GM23338 (cell line): ENCODE results near the gene PRAMEF9. TPM values are rescaled to one million over a fixed set of nuclear protein-coding genes. Genes with fewer than 3 reads are reported as not detected.

Experiments
- ATAC-seq: fragments of 200-7000 bp; cut with Tn5 transposase; 3 replicates; pipeline ENCODE4 v1.9.1; 2020
- DNase-seq: peaks from one replicate; pipeline ENCODE4 v3.0.0-alpha.2; 2015; ENCODE audit warnings: low spot score
- H2AFZ ChIP-seq: fragments of 200-600 bp; sonication (generic); 2 replicates; pipeline ENCODE4 v1.8.0; 2016; ENCODE audit warnings: antibody characterized with exemption, mild to moderate bottlenecking, moderate library complexity
- H3F3A ChIP-seq: fragments of 200-600 bp; sonication (generic); replicated peaks from 2 replicates; pipeline ENCODE4 v1.8.0; 2017; ENCODE audit warnings: antibody characterized with exemption, mixed run types, low read depth
- H3K27ac ChIP-seq: fragments of 200-600 bp; sonication (generic); 2 replicates; pipeline ENCODE4 v1.6.1; 2016; ENCODE audit warnings: low read depth
- H3K27me3 ChIP-seq: fragments of 200-600 bp; sonication (generic); 2 replicates; pipeline ENCODE4 v1.8.0; 2016; ENCODE audit warnings: mild to moderate bottlenecking, mixed run types, moderate library complexity; ENCODE audit not compliant: insufficient read depth
- H3K36me3 ChIP-seq: fragments of 200-600 bp; sonication (generic); 2 replicates; pipeline ENCODE4 v1.8.0; 2016; ENCODE audit warnings: mild to moderate bottlenecking; ENCODE audit not compliant: insufficient read depth
- H3K4me1 ChIP-seq: fragments of 200-600 bp; sonication (generic); 2 replicates; pipeline ENCODE4 v1.8.0; 2016; ENCODE audit warnings: mild to moderate bottlenecking, moderate library complexity; ENCODE audit not compliant: insufficient read depth
- H3K4me2 ChIP-seq: fragments of 200-600 bp; sonication (generic); 2 replicates; pipeline ENCODE4 v1.7.1; 2017; ENCODE audit warnings: mixed run types
- H3K4me3 ChIP-seq: fragments of 200-600 bp; sonication (generic); 2 replicates; pipeline ENCODE4 v1.6.1; 2016; ENCODE audit warnings: mixed run types
- H3K79me2 ChIP-seq: fragments of 200-600 bp; sonication (generic); replicated peaks from 2 replicates; pipeline ENCODE4 v1.8.0; 2017; ENCODE audit warnings: mild to moderate bottlenecking; ENCODE audit not compliant: insufficient read depth
- H3K9me2 ChIP-seq: fragments of 200-600 bp; sonication (generic); 2 replicates; pipeline ENCODE4 v1.8.0; 2017; ENCODE audit not compliant: insufficient read depth
- H4K20me1 ChIP-seq: fragments of 200-600 bp; sonication (generic); replicated peaks from 2 replicates; pipeline ENCODE4 v1.8.0; 2017; ENCODE audit warnings: mild to moderate bottlenecking; ENCODE audit not compliant: insufficient read depth
- H3K27ac Mint-ChIP-seq: 2 replicates; pipeline ENCODE4 v1.8.0; 2020; ENCODE audit warnings: inconsistent platforms, mild to moderate bottlenecking, moderate library complexity, mixed read lengths
- H3K27me3 Mint-ChIP-seq: 3 replicates; pipeline ENCODE4 v1.8.0; 2022; ENCODE audit warnings: low read depth, mild to moderate bottlenecking, moderate library complexity, mixed read lengths, inconsistent platforms; ENCODE audit not compliant: insufficient read depth, poor library complexity
- H3K36me3 Mint-ChIP-seq: 3 replicates; pipeline ENCODE4 v1.8.0; 2021; ENCODE audit warnings: low read depth, mild to moderate bottlenecking, inconsistent platforms, moderate library complexity, mixed read lengths
- H3K4me1 Mint-ChIP-seq: 3 replicates; pipeline ENCODE4 v1.8.0; 2020; ENCODE audit warnings: mild to moderate bottlenecking, inconsistent platforms, mixed read lengths
- H3K4me3 Mint-ChIP-seq: 3 replicates; pipeline ENCODE4 v1.8.0; 2021; ENCODE audit warnings: moderate library complexity, mild to moderate bottlenecking, inconsistent platforms, mixed read lengths
- H3K9me3 Mint-ChIP-seq: 3 replicates; pipeline ENCODE4 v1.8.0; 2020; ENCODE audit warnings: moderate library complexity, mild to moderate bottlenecking, inconsistent platforms, mixed read lengths
- CTCF ChIP-seq, 2 experiments: fragments of 200-600 bp in 1 of 2; sonication (generic) in 1 of 2; conservative IDR thresholded peaks; 2 replicates each; pipeline versions ENCODE4 v1.5.1 to v1.6.1; 2016 to 2017; ENCODE audit warnings: antibody characterized with exemption in 2 of 2, low read depth in 2 of 2, mild to moderate bottlenecking in 2 of 2, moderate library complexity in 1 of 2
- ZNF331 ChIP-seq: fragments of 250-450 bp; sonication (Bioruptor Pico); IDR thresholded peaks from 2 replicates; pipeline ENCODE4 v1.5.0; 2020; ENCODE audit warnings: low read depth, mild to moderate bottlenecking, moderate library complexity
- polyA plus RNA-seq: library from polyadenylated mRNA; unstranded; fragments of >200 nt; fragmentation: Nextera tagmentation; extraction: Ambion mirVana; gene quantifications from 2 replicates; pipeline ENCODE4 v1.2.1, GENCODE V29; 2016
- total RNA-seq: library from RNA; depleted of rRNA; stranded (reverse); fragments of >200 nt; shearing (Covaris generic); gene quantifications from 2 replicates; pipeline ENCODE4 v1.2.3, GENCODE V29; 2014; rRNA removed

Gene PRAMEF9
- total and polyA plus RNA-seq, 2 experiments from 2014 or later: not detected

- Histone ChIP-seq H4K20me1 (no peaks in the 10 kb centered on the region), H3K4me2 (no peak overlapping the region), H3K9me2 (no peaks in the 10 kb centered on the region), H3K27me3 (no peaks in the 10 kb centered on the region), H3K36me3 (peaks cover 8% of the 10 kb centered on the region; the same call in 1 of the 2 replicates), H3K4me3 (no peak overlapping the region), H3K27ac (no peak overlapping the region), H3K4me1 (no peaks in the 10 kb centered on the region), H3K79me2 (no peaks in the 10 kb centered on the region), H3F3A (no peaks in the 10 kb centered on the region), H2AFZ (no peak overlapping the region)
- Mint-ChIP-seq H3K4me3 (no peak overlapping the region), H3K9me3 (peaks cover 87% of the 10 kb centered on the region), H3K27me3 (peaks cover 6% of the 10 kb centered on the region), H3K36me3 (peaks cover 56% of the 10 kb centered on the region), H3K27ac (no peak overlapping the region), H3K4me1 (no peaks in the 10 kb centered on the region)
- ATAC-seq: no peak
- TF ChIP-seq CTCF (conservative IDR thresholded peaks at IDR 0.05; ENCODE audit: low read depth in 2 of 2) (peak; percentile 40 to 45), ZNF331 (no peak)
- peak; percentile 29 for DNase-seq
Measured at GRCh38 chr1:13228343-13228781, 56.7 kb downstream of the PRAMEF9 start.

Other genes with a start within 250 kb of the PRAMEF9 start
- gene PRAMEF6, start 224.3 kb upstream of the PRAMEF9 start, total RNA-seq: not detected in 2 replicates
- not detected in 2 replicates for gene PRAMEF6, start 224.3 kb upstream of the PRAMEF9 start, polyA plus RNA-seq
- not detected in 2 replicates for gene PRAMEF27, start 115.3 kb upstream of the PRAMEF9 start, total RNA-seq
- not detected in 2 replicates for gene PRAMEF27, start 115.3 kb upstream of the PRAMEF9 start, polyA plus RNA-seq
- not detected in 2 replicates for gene HNRNPCL3, start 111.1 kb upstream of the PRAMEF9 start, total RNA-seq
- gene HNRNPCL3, start 111.1 kb upstream of the PRAMEF9 start, polyA plus RNA-seq: not detected in 2 replicates
- gene PRAMEF25, start 101.1 kb upstream of the PRAMEF9 start, total RNA-seq: not detected in 2 replicates
- gene PRAMEF25, start 101.1 kb upstream of the PRAMEF9 start, polyA plus RNA-seq: not detected in 2 replicates
- gene HNRNPCL2, start 55.0 kb upstream of the PRAMEF9 start, total RNA-seq: not detected in 2 replicates
- not detected in 2 replicates for gene HNRNPCL2, start 55.0 kb upstream of the PRAMEF9 start, polyA plus RNA-seq
- gene PRAMEF26, start 15.8 kb upstream of the PRAMEF9 start, total RNA-seq: not detected in 2 replicates
- gene PRAMEF26, start 15.8 kb upstream of the PRAMEF9 start, polyA plus RNA-seq: not detected in 2 replicates
- not detected in 2 replicates for gene HNRNPCL4, start 6.2 kb upstream of the PRAMEF9 start, total RNA-seq
- gene HNRNPCL4, start 6.2 kb upstream of the PRAMEF9 start, polyA plus RNA-seq: not detected in 2 replicates
- not detected in 2 replicates for gene PRAMEF13, start 29.6 kb downstream of the PRAMEF9 start, total RNA-seq
- gene PRAMEF13, start 29.6 kb downstream of the PRAMEF9 start, polyA plus RNA-seq: not detected in 2 replicates
- gene PRAMEF18, start 54.3 kb downstream of the PRAMEF9 start, total RNA-seq: not detected in 2 replicates
- gene PRAMEF18, start 54.3 kb downstream of the PRAMEF9 start, polyA plus RNA-seq: not detected in 2 replicates
- not detected in 2 replicates for gene PRAMEF5, start 82.3 kb downstream of the PRAMEF9 start, total RNA-seq
- gene PRAMEF5, start 82.3 kb downstream of the PRAMEF9 start, polyA plus RNA-seq: not detected in 2 replicates
- gene PRAMEF8, start 113.3 kb downstream of the PRAMEF9 start, total RNA-seq: not detected in 2 replicates
- gene PRAMEF8, start 113.3 kb downstream of the PRAMEF9 start, polyA plus RNA-seq: not detected in 2 replicates
- gene PRAMEF33, start 131.7 kb downstream of the PRAMEF9 start, total RNA-seq: not detected in 2 replicates
- not detected in 2 replicates for gene PRAMEF33, start 131.7 kb downstream of the PRAMEF9 start, polyA plus RNA-seq
- not detected in 2 replicates for gene PRAMEF15, start 143.7 kb downstream of the PRAMEF9 start, total RNA-seq
- gene PRAMEF15, start 143.7 kb downstream of the PRAMEF9 start, polyA plus RNA-seq: not detected in 2 replicates
- gene PRAMEF14, start 175.3 kb downstream of the PRAMEF9 start, total RNA-seq: not detected in 2 replicates
- not detected in 2 replicates for gene PRAMEF14, start 175.3 kb downstream of the PRAMEF9 start, polyA plus RNA-seq
- not detected in 2 replicates for gene PRAMEF19, start 200.1 kb downstream of the PRAMEF9 start, total RNA-seq
- not detected in 2 replicates for gene PRAMEF19, start 200.1 kb downstream of the PRAMEF9 start, polyA plus RNA-seq
- gene PRAMEF17, start 217.8 kb downstream of the PRAMEF9 start, total RNA-seq: not detected in 2 replicates
- not detected in 2 replicates for gene PRAMEF17, start 217.8 kb downstream of the PRAMEF9 start, polyA plus RNA-seq
- not detected in 2 replicates for gene PRAMEF20, start 238.6 kb downstream of the PRAMEF9 start, total RNA-seq
- not detected in 2 replicates for gene PRAMEF20, start 238.6 kb downstream of the PRAMEF9 start, polyA plus RNA-seq